A673 (cell line): ENCODE results near the gene MTERF4. TPM values are rescaled to one million over a fixed set of nuclear protein-coding genes. Genes with fewer than 3 reads are reported as not detected.
A peak's percentile ranks its signal among the peaks of the same experiment; 100 is the strongest.

Experiments
- BruUV-seq: library from RNA; stranded (reverse); fragments of 400-500 nt; replicated peaks from 2 replicates; lab custom pipeline; 2021; lab: Mats Ljungman, UMichigan
- CTCF ChIA-PET: fragments of 300-600 bp; sonication (Branson Sonifier 250); formaldehyde crosslinking; loops from one replicate; lab custom pipeline; 2022; ENCODE audit warnings: antibody characterized with exemption; lab: Charles Lee
- POLR2A ChIA-PET: fragments of 300-600 bp; sonication (Branson Sonifier 250); formaldehyde crosslinking; loops from one replicate; lab custom pipeline; 2022; ENCODE audit warnings: antibody characterized with exemption; ENCODE audit not compliant: low non-redundant PET; lab: Charles Lee
- DNase-seq: peaks from one replicate; pipeline ENCODE4 v3.0.0-alpha.2; 2015; ENCODE audit warnings: low spot score
- H3K27ac ChIP-seq: fragments of 200-600 bp; sonication (generic); 2 replicates; pipeline ENCODE4 v1.5.1; 2016; ENCODE audit warnings: mixed run types, low read depth, mild to moderate bottlenecking, mixed read lengths, antibody characterized with exemption, low read length; ENCODE audit not compliant: poor library complexity, severe bottlenecking
- H3K27me3 ChIP-seq: fragments of 200-600 bp; sonication (generic); replicated peaks from 2 replicates; pipeline ENCODE4 v1.6.1; 2017; ENCODE audit warnings: mixed run types, low read depth, mild to moderate bottlenecking, mixed read lengths, antibody characterized with exemption, low read length; ENCODE audit not compliant: insufficient read depth, poor library complexity
- H3K36me3 ChIP-seq: fragments of 200-600 bp; sonication (generic); 2 replicates; pipeline ENCODE4 v1.6.1; 2016; ENCODE audit warnings: mixed run types, mild to moderate bottlenecking, mixed read lengths, antibody characterized with exemption, low read length; ENCODE audit not compliant: insufficient read depth, poor library complexity, severe bottlenecking
- H3K4me1 ChIP-seq: fragments of 200-600 bp; sonication (generic); 2 replicates; pipeline ENCODE4 v1.6.1; 2017; ENCODE audit warnings: mixed run types, mild to moderate bottlenecking, mixed read lengths, antibody characterized with exemption, low read length; ENCODE audit not compliant: insufficient read depth, poor library complexity, severe bottlenecking
- H3K4me3 ChIP-seq: fragments of 200-600 bp; sonication (generic); 2 replicates; pipeline ENCODE4 v1.5.1; 2016; ENCODE audit warnings: low read depth, mixed run types, mild to moderate bottlenecking, mixed read lengths, low read length; ENCODE audit not compliant: poor library complexity, severe bottlenecking
- H3K9me3 ChIP-seq: fragments of 200-600 bp; sonication (generic); 2 replicates; pipeline ENCODE4 v1.6.1; 2016; ENCODE audit warnings: mixed run types, low read depth, mild to moderate bottlenecking, mixed read lengths, antibody characterized with exemption, low read length; ENCODE audit not compliant: poor library complexity, severe bottlenecking
- CTCF ChIP-seq: fragments of 300-800, 200-600 bp; sonication (generic); conservative IDR thresholded peaks from 2 replicates; pipeline ENCODE4 v1.5.1; 2017; ENCODE audit warnings: low read depth, mild to moderate bottlenecking, antibody characterized with exemption, low read length, moderate library complexity, mixed read lengths
- EZH2 ChIP-seq: fragments of 200-600 bp; sonication (generic); IDR thresholded peaks from 2 replicates; pipeline ENCODE4 v1.6.1; 2017; ENCODE audit warnings: borderline replicate concordance, low read depth, mild to moderate bottlenecking, mixed read lengths, antibody characterized with exemption, low read length; ENCODE audit not compliant: poor library complexity, severe bottlenecking
- intact Hi-C: fragments of 100-400 bp; cut with micrococcal nuclease; formaldehyde crosslinking; loops from one replicate; pipeline ENCODE4 v1.10.0; 2022; ENCODE audit not compliant: unreplicated experiment
- total RNA-seq: library from RNA; stranded (reverse); gene quantifications from 2 replicates; pipeline ENCODE4 v1.2.3, GENCODE V29; 2021

MTERF4 gene
- total RNA-seq, 1 experiment from 2014 or later: 39.8 TPM

GRCh38 chr2:241148239-241148638, 46.2 kb upstream of the MTERF4 start:
- no peak for DNase-seq
- peak overlapping the region; percentile 96 for H3K4me3 ChIP-seq
- no peak for TF ChIP-seq CTCF
- TF ChIP-seq EZH2: no peak
- CTCF ChIA-PET: no interaction called here
- intact Hi-C loops: no loop called here
- no peaks in the 10 kb centered on the region for H3K36me3 ChIP-seq
- peak overlapping the region; percentile 77 for H3K27ac ChIP-seq
- no peaks in the 10 kb centered on the region for H3K27me3 ChIP-seq
- no peaks in the 10 kb centered on the region for H3K4me1 ChIP-seq
- H3K9me3 ChIP-seq: no peaks in the 10 kb centered on the region
- POLR2A ChIA-PET: no interaction called here
- TSS peak; percentile 42 for BruUV-seq

GRCh38 chr2:241147336-241147735, 45.2 kb upstream of the MTERF4 start:
- Histone ChIP-seq H3K36me3 (no peaks in the 10 kb centered on the region), H3K4me1 (no peaks in the 10 kb centered on the region), H3K27me3 (no peaks in the 10 kb centered on the region), H3K27ac (no peak overlapping the region), H3K9me3 (no peaks in the 10 kb centered on the region), H3K4me3 (no peak overlapping the region)
- no TSS peak for BruUV-seq
- intact Hi-C loops: no loop called here
- POLR2A ChIA-PET: no interaction called here
- no peak for DNase-seq
- TF ChIP-seq EZH2: no peak
- no peak for TF ChIP-seq CTCF
- CTCF ChIA-PET: no interaction called here

- no peaks in the 10 kb centered on the region for H3K36me3 ChIP-seq
- no TSS peak for BruUV-seq
- intact Hi-C loops: no loop called here
- H3K4me1 ChIP-seq: no peaks in the 10 kb centered on the region
- no peaks in the 10 kb centered on the region for H3K9me3 ChIP-seq
- no peak for DNase-seq
- no peak overlapping the region for H3K4me3 ChIP-seq
- TF ChIP-seq EZH2 (no peak), CTCF (no peak)
- ChIA-PET POLR2A (no interaction called here), CTCF (no interaction called here)
- no peak overlapping the region for H3K27ac ChIP-seq
- H3K27me3 ChIP-seq: no peaks in the 10 kb centered on the region
Measured at GRCh38 chr2:241146286-241146685, 44.2 kb upstream of the MTERF4 start.
